K562 (cell line): ENCODE measurements around the gene CD47. TPM values are rescaled to one million over a fixed set of nuclear protein-coding genes. Genes with fewer than 3 reads are reported as not detected.
A peak's percentile ranks its signal among the peaks of the same experiment; 100 is the strongest.

ENCODE experiments used
- ARID4B ChIP-seq: sonication (generic); formaldehyde crosslinking; IDR thresholded peaks from 2 replicates; pipeline ENCODE4 v1.8.0; 2022; ENCODE audit warnings: mild to moderate bottlenecking, missing genetic modification reagents
- ATF1 ChIP-seq, 2 experiments: fragments of 450-650 bp in 1 of 2; IDR thresholded peaks; 2 replicates each; pipeline ENCODE4 v1.6.1; 2016; ENCODE audit warnings: missing compliant biosample characterization in 1 of 2, missing genetic modification characterization in 1 of 2
- HMGN3 ChIP-seq: IDR thresholded peaks from 2 replicates; pipeline ENCODE4 v1.6.1; 2011; ENCODE audit warnings: borderline replicate concordance, low read depth, mild to moderate bottlenecking, mixed read lengths, low read length; ENCODE audit not compliant: insufficient read length; ENCODE audit errors: extremely low read depth
- KDM5B ChIP-seq: fragments of 200-600 bp; sonication (generic); IDR thresholded peaks from 2 replicates; pipeline ENCODE4 v1.6.1; 2012; ENCODE audit warnings: low read depth, mild to moderate bottlenecking, moderate library complexity, low read length, control low read depth, inconsistent platforms; ENCODE audit not compliant: insufficient replicate concordance
- LCOR ChIP-seq: sonication (generic); formaldehyde crosslinking; IDR thresholded peaks from 2 replicates; pipeline ENCODE4 v1.8.0; 2022; ENCODE audit warnings: mild to moderate bottlenecking, missing genetic modification reagents
- MCM3 ChIP-seq: fragments of 450-650 bp; IDR thresholded peaks from 2 replicates; pipeline ENCODE4 v1.6.1; 2016
- POLR3G ChIP-seq: IDR thresholded peaks from 2 replicates; pipeline ENCODE4 v1.6.1; 2011; ENCODE audit not compliant: insufficient read length, insufficient replicate concordance; ENCODE audit errors: extremely low read depth
- PTTG1 ChIP-seq: fragments of 450-650 bp; IDR thresholded peaks from 2 replicates; pipeline ENCODE4 v1.6.1; 2016; ENCODE audit warnings: low read depth, mild to moderate bottlenecking, missing genetic modification characterization, missing compliant biosample characterization
- SETDB1 ChIP-seq: IDR thresholded peaks from one replicate; pipeline ENCODE4 v1.6.1; 2012; ENCODE audit warnings: low read length, control low read depth, inconsistent platforms
- SMARCE1 ChIP-seq: fragments of 450-650 bp; IDR thresholded peaks from 2 replicates; pipeline ENCODE4 v1.7.1; 2016; ENCODE audit warnings: mild to moderate bottlenecking
- SP1 ChIP-seq: sonication (generic); formaldehyde crosslinking; IDR thresholded peaks from 2 replicates; pipeline ENCODE4 v1.8.1; 2022; ENCODE audit warnings: mild to moderate bottlenecking, missing genetic modification reagents
- SRSF7 ChIP-seq: fragments of 200-400 bp; formaldehyde crosslinking; optimal IDR thresholded peaks from 2 replicates; pipeline ENCODE3; 2017; ENCODE audit warnings: mild to moderate bottlenecking, low read depth, low read length
- STAG1 ChIP-seq: sonication (generic); formaldehyde crosslinking; IDR thresholded peaks from 2 replicates; pipeline ENCODE4 v1.5.0; 2020; ENCODE audit warnings: missing genetic modification reagents, borderline replicate concordance
- USF1 ChIP-seq: sonication (generic); formaldehyde crosslinking; IDR thresholded peaks from 2 replicates; pipeline ENCODE4 v1.9.0; 2022; ENCODE audit warnings: mild to moderate bottlenecking, missing genetic modification reagents
- ZNF518B ChIP-seq: fragments of 250-450 bp; sonication (Bioruptor Pico); IDR thresholded peaks from 2 replicates; pipeline ENCODE4 v1.5.0; 2021; ENCODE audit warnings: mild to moderate bottlenecking, moderate library complexity
- polyA plus RNA-seq, 8 experiments: library from polyadenylated mRNA; depleted of rRNA in 4 of 8; stranded (reverse) in 5 of 8; unstranded in 3 of 8; fragments of >200 nt; fragmentation: Nextera tagmentation in 2 of 8; fragmentation: Illumina TruSeq in 1 of 8; extraction: Ambion mirVana in 2 of 8; extraction: Trizol in 1 of 8; gene quantifications; 2 replicates each; pipeline versions ENCODE4 v1.2.1 to v1.2.3, GENCODE V29; 2011 to 2014; ENCODE audit warnings: inconsistent platforms in 1 of 8, missing spikeins in 1 of 8
- total RNA-seq, 7 experiments: library from RNA; depleted of rRNA in 6 of 7; stranded (reverse); fragments of >200 nt in 6 of 7; fragmentation: Illumina TruSeq in 2 of 7; extraction: Trizol in 2 of 7; gene quantifications; 2 replicates each; pipeline versions ENCODE4 v1.2.1 to v1.2.3, GENCODE V29; 2011 to 2021; ENCODE audit warnings: low replicate concordance in 1 of 7

CD47 gene
- total and polyA plus RNA-seq, 9 of the 15 experiments (the other 6 are each of a cell fraction or from before 2014, with no cell fraction given) = 10.2 to 62.6 (median 36.3) TPM

GRCh38 chr3:108099679-108100428, 9.0 kb upstream of the CD47 start (continued):
- 0 out of 2 replicates have a peak, but pooled peaks have one; percentile 27 for TF ChIP-seq ARID4B
- TF ChIP-seq LCOR = peak; percentile 43; the same call in 1 of the 2 replicates
- no peak for TF ChIP-seq MCM3
- TF ChIP-seq USF1 (CRISPR knock-in tag) = no peak
- TF ChIP-seq SMARCE1 = no peak; the same call in 1 of the 2 replicates
- TF ChIP-seq STAG1 (CRISPR knock-in tag) = no peak
- TF ChIP-seq SRSF7 = no peak
- TF ChIP-seq ATF1 (CRISPR knock-in tag; IDR thresholded peaks at IDR 0.05) = no peak
- TF ChIP-seq ATF1 (tag; IDR thresholded peaks at IDR 0.05) = no peak
- no peak for TF ChIP-seq PTTG1 (tag)
- no peak for TF ChIP-seq HMGN3
- TF ChIP-seq SP1 (CRISPR knock-in tag) = peak; percentile 64; the same call in 1 of the 2 replicates
- no peak for TF ChIP-seq KDM5B
- no peak for TF ChIP-seq SETDB1
- no peak for TF ChIP-seq ZNF518B (CRISPR knock-in tag)
- no peak for TF ChIP-seq POLR3G
